K562 (cell line): Measurements from ENCODE around the gene SDHAF3. TPM values are rescaled to one million over a fixed set of nuclear protein-coding genes. Genes with fewer than 3 reads are reported as not detected.

Experiments used
- ATF1 ChIP-seq, 2 experiments: fragments of 450-650 bp in 1 of 2; IDR thresholded peaks; 2 replicates each; pipeline ENCODE4 v1.6.1; 2016; ENCODE audit warnings: missing compliant biosample characterization in 1 of 2, missing genetic modification characterization in 1 of 2
- CC2D1A ChIP-seq: fragments of 450-650 bp; IDR thresholded peaks from 2 replicates; pipeline ENCODE4 v1.6.1; 2017; ENCODE audit warnings: mild to moderate bottlenecking
- HMGN3 ChIP-seq: IDR thresholded peaks from 2 replicates; pipeline ENCODE4 v1.6.1; 2011; ENCODE audit warnings: borderline replicate concordance, low read depth, mild to moderate bottlenecking, mixed read lengths, low read length; ENCODE audit not compliant: insufficient read length; ENCODE audit errors: extremely low read depth
- JUND ChIP-seq, 2 experiments: IDR thresholded peaks; 2 replicates in 1 of 2; 3 replicates in 1 of 2; pipeline ENCODE4 v1.6.1; 2011; ENCODE audit warnings: borderline replicate concordance in 2 of 2, low read depth in 2 of 2, low read length in 2 of 2, improper control_type of control experiment in 1 of 2, missing biosample characterization in 1 of 2, missing genetic modification characterization in 1 of 2, missing genetic modification reagents in 1 of 2
- KDM5B ChIP-seq: fragments of 200-600 bp; sonication (generic); IDR thresholded peaks from 2 replicates; pipeline ENCODE4 v1.6.1; 2012; ENCODE audit warnings: low read depth, mild to moderate bottlenecking, moderate library complexity, low read length, control low read depth, inconsistent platforms; ENCODE audit not compliant: insufficient replicate concordance
- L3MBTL2 ChIP-seq: fragments of 450-650 bp; IDR thresholded peaks from 2 replicates; pipeline ENCODE4 v1.6.1; 2016; ENCODE audit warnings: mild to moderate bottlenecking, moderate library complexity
- MAFF ChIP-seq: IDR thresholded peaks from 2 replicates; pipeline ENCODE4 v1.6.1; 2012; ENCODE audit warnings: low read length, improper control_type of control experiment
- NUFIP1 ChIP-seq: fragments of 450-650 bp; IDR thresholded peaks from 2 replicates; pipeline ENCODE4 v1.6.1; 2018; ENCODE audit not compliant: partially characterized antibody
- RAD21 ChIP-seq, 2 experiments: fragments of 250-450 bp in 1 of 2; fragments of 450-650 bp in 1 of 2; sonication (Bioruptor Pico) in 1 of 2; formaldehyde crosslinking in 1 of 2; IDR thresholded peaks in 1 of 2; conservative IDR thresholded peaks in 1 of 2; 2 replicates each; pipeline versions ENCODE4 v1.4.0 to v1.8.0; 2020 to 2022; ENCODE audit warnings: mild to moderate bottlenecking in 2 of 2, moderate library complexity in 1 of 2
- RB1 ChIP-seq: fragments of 450-650 bp; IDR thresholded peaks from 2 replicates; pipeline ENCODE4 v1.6.1; 2017; ENCODE audit warnings: low read depth, mild to moderate bottlenecking
- SMAD4 ChIP-seq: fragments of 250-450 bp; sonication (Bioruptor Pico); conservative IDR thresholded peaks from 2 replicates; pipeline ENCODE4 v1.8.0; 2021; ENCODE audit warnings: inconsistent platforms, mild to moderate bottlenecking, moderate library complexity
- THRAP3 ChIP-seq: fragments of 450-650 bp; IDR thresholded peaks from 2 replicates; pipeline ENCODE4 v1.6.1; 2016; ENCODE audit warnings: mild to moderate bottlenecking, inconsistent platforms, borderline replicate concordance
- YY1 ChIP-seq, 3 experiments: IDR thresholded peaks; 2 replicates each; pipeline ENCODE4 v1.6.1; 2011; ENCODE audit warnings: low read length in 2 of 3, mild to moderate bottlenecking in 2 of 3, moderate library complexity in 2 of 3, borderline replicate concordance in 1 of 3, control low read depth in 1 of 3, low read depth in 1 of 3; ENCODE audit not compliant: insufficient read depth in 3 of 3, insufficient replicate concordance in 2 of 3, control insufficient read depth in 1 of 3, insufficient read length in 1 of 3; ENCODE audit errors: extremely low read depth in 1 of 3
- ZNF197 ChIP-seq: fragments of 200-800 bp; sonication (Bioruptor generic); IDR thresholded peaks from 2 replicates; pipeline ENCODE4 v1.6.1; 2016; ENCODE audit warnings: low read depth, missing genetic modification characterization, missing compliant biosample characterization
- ZNF277 ChIP-seq: fragments of 250-450 bp; sonication (Bioruptor Pico); IDR thresholded peaks from 2 replicates; pipeline ENCODE4 v1.8.0; 2022; ENCODE audit warnings: inconsistent platforms, mild to moderate bottlenecking, moderate library complexity, borderline replicate concordance
- ZNF282 ChIP-seq: sonication (generic); formaldehyde crosslinking; IDR thresholded peaks from 2 replicates; pipeline ENCODE4 v1.8.1; 2023; ENCODE audit warnings: missing genetic modification reagents
- ZNF436 ChIP-seq: fragments of 250-450, 450-650 bp; sonication (Bioruptor Pico); formaldehyde crosslinking; IDR thresholded peaks from 2 replicates; pipeline ENCODE4 v1.7.0; 2020; ENCODE audit warnings: mild to moderate bottlenecking
- polyA plus RNA-seq, 8 experiments: library from polyadenylated mRNA; depleted of rRNA in 4 of 8; stranded (reverse) in 5 of 8; unstranded in 3 of 8; fragments of >200 nt; fragmentation: Nextera tagmentation in 2 of 8; fragmentation: Illumina TruSeq in 1 of 8; extraction: Ambion mirVana in 2 of 8; extraction: Trizol in 1 of 8; gene quantifications; 2 replicates each; pipeline versions ENCODE4 v1.2.1 to v1.2.3, GENCODE V29; 2011 to 2014; ENCODE audit warnings: inconsistent platforms in 1 of 8, missing spikeins in 1 of 8
- total RNA-seq, 7 experiments: library from RNA; depleted of rRNA in 6 of 7; stranded (reverse); fragments of >200 nt in 6 of 7; fragmentation: Illumina TruSeq in 2 of 7; extraction: Trizol in 2 of 7; gene quantifications; 2 replicates each; pipeline versions ENCODE4 v1.2.1 to v1.2.3, GENCODE V29; 2011 to 2021; ENCODE audit warnings: low replicate concordance in 1 of 7
- TF ChIP-seq, protein P1 (sequence below): fragments of 450-650 bp; IDR thresholded peaks from 2 replicates; pipeline ENCODE4 v1.7.1; 2018; ENCODE audit warnings: mild to moderate bottlenecking, low read depth; ENCODE audit not compliant: partially characterized antibody
- TF ChIP-seq, protein P2 (sequence below): fragments of 450-650 bp; formaldehyde crosslinking; IDR thresholded peaks from 2 replicates; pipeline ENCODE4 v1.4.0; 2020; ENCODE audit warnings: mild to moderate bottlenecking
- TF ChIP-seq, protein P3 (sequence below): fragments of 450-650 bp; formaldehyde crosslinking; IDR thresholded peaks from 2 replicates; pipeline ENCODE4 v1.4.0; 2022; ENCODE audit warnings: missing genetic modification characterization

Gene SDHAF3
- total and polyA plus RNA-seq, 9 of the 15 experiments (the other 6 are each of a cell fraction or from before 2014, with no cell fraction given): 51.5 to 403 (median 145) TPM

GRCh38 chr7:97104719-97105238, 12.7 kb upstream of the SDHAF3 start (continued):
- TF ChIP-seq ZNF277 (CRISPR knock-in tag): no peak
- no peak for TF ChIP-seq ATF1 (CRISPR knock-in tag; IDR thresholded peaks at IDR 0.05)
- 0 out of 2 replicates have a peak, but pooled peaks have one; percentile 12 for TF ChIP-seq ATF1 (tag; IDR thresholded peaks at IDR 0.05)
- TF ChIP-seq YY1 (IDR thresholded peaks at IDR 0.05; ENCODE audit: borderline replicate concordance in 1 of 3, control insufficient read depth in 1 of 3, extremely low read depth in 1 of 3, insufficient read depth in 3 of 3, insufficient read length in 1 of 3, insufficient replicate concordance in 2 of 3, low read depth in 1 of 3, low read length in 2 of 3): peak in 1 of 3 experiments; percentile 33
- TF ChIP-seq KDM5B: no peak
- TF ChIP-seq NUFIP1: no peak
- peak; percentile 69 for TF ChIP-seq L3MBTL2
- no peak for TF ChIP-seq ZNF197
- peak; percentile 88 for TF ChIP-seq CC2D1A
- TF ChIP-seq SMAD4 (CRISPR knock-in tag): no peak
- TF ChIP-seq THRAP3: no peak
- TF ChIP-seq RB1: peak; percentile 23; the same call in 1 of the 2 replicates
- no peak for TF ChIP-seq ZNF436 (CRISPR knock-in tag)
- no peak for TF ChIP-seq ZNF282 (CRISPR knock-in tag)
- TF ChIP-seq, protein P1, sequence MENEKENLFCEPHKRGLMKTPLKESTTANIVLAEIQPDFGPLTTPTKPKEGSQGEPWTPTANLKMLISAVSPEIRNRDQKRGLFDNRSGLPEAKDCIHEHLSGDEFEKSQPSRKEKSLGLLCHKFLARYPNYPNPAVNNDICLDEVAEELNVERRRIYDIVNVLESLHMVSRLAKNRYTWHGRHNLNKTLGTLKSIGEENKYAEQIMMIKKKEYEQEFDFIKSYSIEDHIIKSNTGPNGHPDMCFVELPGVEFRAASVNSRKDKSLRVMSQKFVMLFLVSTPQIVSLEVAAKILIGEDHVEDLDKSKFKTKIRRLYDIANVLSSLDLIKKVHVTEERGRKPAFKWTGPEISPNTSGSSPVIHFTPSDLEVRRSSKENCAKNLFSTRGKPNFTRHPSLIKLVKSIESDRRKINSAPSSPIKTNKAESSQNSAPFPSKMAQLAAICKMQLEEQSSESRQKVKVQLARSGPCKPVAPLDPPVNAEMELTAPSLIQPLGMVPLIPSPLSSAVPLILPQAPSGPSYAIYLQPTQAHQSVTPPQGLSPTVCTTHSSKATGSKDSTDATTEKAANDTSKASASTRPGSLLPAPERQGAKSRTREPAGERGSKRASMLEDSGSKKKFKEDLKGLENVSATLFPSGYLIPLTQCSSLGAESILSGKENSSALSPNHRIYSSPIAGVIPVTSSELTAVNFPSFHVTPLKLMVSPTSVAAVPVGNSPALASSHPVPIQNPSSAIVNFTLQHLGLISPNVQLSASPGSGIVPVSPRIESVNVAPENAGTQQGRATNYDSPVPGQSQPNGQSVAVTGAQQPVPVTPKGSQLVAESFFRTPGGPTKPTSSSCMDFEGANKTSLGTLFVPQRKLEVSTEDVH: no peak
- TF ChIP-seq, protein P2, sequence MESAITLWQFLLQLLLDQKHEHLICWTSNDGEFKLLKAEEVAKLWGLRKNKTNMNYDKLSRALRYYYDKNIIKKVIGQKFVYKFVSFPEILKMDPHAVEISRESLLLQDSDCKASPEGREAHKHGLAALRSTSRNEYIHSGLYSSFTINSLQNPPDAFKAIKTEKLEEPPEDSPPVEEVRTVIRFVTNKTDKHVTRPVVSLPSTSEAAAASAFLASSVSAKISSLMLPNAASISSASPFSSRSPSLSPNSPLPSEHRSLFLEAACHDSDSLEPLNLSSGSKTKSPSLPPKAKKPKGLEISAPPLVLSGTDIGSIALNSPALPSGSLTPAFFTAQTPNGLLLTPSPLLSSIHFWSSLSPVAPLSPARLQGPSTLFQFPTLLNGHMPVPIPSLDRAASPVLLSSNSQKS (CRISPR knock-in tag): no peak
- TF ChIP-seq JUND (IDR thresholded peaks at IDR 0.05; ENCODE audit: borderline replicate concordance, low read depth, low read length): peak; percentile 34; the same call in 1 of the 2 replicates
- no peak; the same call in 2 of the 3 replicates for TF ChIP-seq JUND (tag; IDR thresholded peaks at IDR 0.05; ENCODE audit: borderline replicate concordance, low read depth, low read length)
- TF ChIP-seq MAFF: no peak
- TF ChIP-seq, protein P3, sequence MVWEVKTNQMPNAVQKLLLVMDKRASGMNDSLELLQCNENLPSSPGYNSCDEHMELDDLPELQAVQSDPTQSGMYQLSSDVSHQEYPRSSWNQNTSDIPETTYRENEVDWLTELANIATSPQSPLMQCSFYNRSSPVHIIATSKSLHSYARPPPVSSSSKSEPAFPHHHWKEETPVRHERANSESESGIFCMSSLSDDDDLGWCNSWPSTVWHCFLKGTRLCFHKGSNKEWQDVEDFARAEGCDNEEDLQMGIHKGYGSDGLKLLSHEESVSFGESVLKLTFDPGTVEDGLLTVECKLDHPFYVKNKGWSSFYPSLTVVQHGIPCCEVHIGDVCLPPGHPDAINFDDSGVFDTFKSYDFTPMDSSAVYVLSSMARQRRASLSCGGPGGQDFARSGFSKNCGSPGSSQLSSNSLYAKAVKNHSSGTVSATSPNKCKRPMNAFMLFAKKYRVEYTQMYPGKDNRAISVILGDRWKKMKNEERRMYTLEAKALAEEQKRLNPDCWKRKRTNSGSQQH (CRISPR knock-in tag): no peak
- TF ChIP-seq RAD21 (CRISPR knock-in tag; conservative IDR thresholded peaks at IDR 0.05 in 1 of 2, IDR thresholded peaks at IDR 0.05 in 1 of 2): peak; percentile 98
- no peak for TF ChIP-seq HMGN3
